GM12801 (cell line): ENCODE measurements around the gene MYLK4.

Source experiments
- TF ChIP-seq, protein P1 (sequence below): IDR thresholded peaks from one replicate; pipeline ENCODE4 v1.5.1; 2011; ENCODE audit warnings: control low read depth; ENCODE audit not compliant: insufficient read length; ENCODE audit errors: extremely low read depth

The MYLK4 gene

GRCh38 chr6:2616811-2617210 is 133.9 kb downstream of the MYLK4 start:
- TF ChIP-seq, protein P1, sequence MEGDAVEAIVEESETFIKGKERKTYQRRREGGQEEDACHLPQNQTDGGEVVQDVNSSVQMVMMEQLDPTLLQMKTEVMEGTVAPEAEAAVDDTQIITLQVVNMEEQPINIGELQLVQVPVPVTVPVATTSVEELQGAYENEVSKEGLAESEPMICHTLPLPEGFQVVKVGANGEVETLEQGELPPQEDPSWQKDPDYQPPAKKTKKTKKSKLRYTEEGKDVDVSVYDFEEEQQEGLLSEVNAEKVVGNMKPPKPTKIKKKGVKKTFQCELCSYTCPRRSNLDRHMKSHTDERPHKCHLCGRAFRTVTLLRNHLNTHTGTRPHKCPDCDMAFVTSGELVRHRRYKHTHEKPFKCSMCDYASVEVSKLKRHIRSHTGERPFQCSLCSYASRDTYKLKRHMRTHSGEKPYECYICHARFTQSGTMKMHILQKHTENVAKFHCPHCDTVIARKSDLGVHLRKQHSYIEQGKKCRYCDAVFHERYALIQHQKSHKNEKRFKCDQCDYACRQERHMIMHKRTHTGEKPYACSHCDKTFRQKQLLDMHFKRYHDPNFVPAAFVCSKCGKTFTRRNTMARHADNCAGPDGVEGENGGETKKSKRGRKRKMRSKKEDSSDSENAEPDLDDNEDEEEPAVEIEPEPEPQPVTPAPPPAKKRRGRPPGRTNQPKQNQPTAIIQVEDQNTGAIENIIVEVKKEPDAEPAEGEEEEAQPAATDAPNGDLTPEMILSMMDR, result no peak

DNA sequence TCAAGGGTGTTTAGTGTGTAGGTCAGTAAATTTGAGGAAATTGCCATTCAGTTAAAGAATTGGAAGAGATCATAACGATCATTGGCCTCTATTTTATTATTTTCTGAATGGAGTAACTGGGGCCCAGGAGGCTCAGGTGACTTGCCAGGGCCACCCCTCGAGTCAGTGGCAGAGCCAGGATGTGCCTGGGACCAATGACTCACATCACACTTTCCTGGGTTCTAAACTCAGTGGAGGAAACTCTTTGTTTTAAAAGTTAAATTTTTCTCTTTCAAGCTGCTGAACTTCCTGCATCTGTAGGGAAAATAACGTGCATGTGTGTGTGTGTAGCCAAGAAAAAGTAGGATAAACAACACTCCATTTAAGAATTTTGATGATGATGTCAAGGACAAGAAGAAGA is 135.5 kb downstream of the MYLK4 start:
- TF ChIP-seq, protein P1, result no peak

- TF ChIP-seq, protein P1, result no peak
These were observed 135.9 kb downstream of the MYLK4 start for GRCh38 chr6:2614846-2615245.

GRCh38 chr6:2614155-2614554 is 136.6 kb downstream of the MYLK4 start:
- TF ChIP-seq, protein P1, result no peak
